Left hindlimb (tissue), 1 donor: Measurements from ENCODE around the gene HOXC10.

ENCODE experiments used
- DNase-seq: peaks from one replicate; pipeline ENCODE4 v3.0.0-alpha.2; 2018

HOXC10 gene

DNA sequence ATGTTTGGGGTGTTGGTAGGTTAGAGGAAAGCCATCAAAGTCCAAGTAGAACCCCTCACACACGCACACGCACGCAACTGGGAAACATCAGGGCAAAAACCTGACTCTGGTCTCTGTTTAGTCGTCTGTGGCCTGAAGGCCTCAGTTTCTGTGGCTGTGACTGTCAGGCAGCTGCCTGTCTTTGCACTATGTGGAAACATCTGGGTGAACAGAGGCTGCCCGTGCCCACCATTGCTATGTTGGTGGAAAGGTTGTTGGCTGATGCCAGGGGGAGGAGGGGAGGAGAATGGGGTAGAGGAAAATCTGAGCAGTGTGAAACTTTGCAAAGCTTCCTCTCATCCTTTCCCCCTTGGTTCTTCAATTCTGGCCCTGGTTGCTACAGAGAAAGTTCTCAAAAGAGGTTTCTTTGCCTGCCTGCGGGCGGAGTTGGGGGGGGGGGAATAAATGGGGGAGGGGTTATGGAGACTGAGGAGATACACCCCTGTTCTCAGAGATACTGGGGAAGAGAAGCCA is 7.5 kb downstream of the HOXC10 start:
- DNase-seq: no peak

DNA sequence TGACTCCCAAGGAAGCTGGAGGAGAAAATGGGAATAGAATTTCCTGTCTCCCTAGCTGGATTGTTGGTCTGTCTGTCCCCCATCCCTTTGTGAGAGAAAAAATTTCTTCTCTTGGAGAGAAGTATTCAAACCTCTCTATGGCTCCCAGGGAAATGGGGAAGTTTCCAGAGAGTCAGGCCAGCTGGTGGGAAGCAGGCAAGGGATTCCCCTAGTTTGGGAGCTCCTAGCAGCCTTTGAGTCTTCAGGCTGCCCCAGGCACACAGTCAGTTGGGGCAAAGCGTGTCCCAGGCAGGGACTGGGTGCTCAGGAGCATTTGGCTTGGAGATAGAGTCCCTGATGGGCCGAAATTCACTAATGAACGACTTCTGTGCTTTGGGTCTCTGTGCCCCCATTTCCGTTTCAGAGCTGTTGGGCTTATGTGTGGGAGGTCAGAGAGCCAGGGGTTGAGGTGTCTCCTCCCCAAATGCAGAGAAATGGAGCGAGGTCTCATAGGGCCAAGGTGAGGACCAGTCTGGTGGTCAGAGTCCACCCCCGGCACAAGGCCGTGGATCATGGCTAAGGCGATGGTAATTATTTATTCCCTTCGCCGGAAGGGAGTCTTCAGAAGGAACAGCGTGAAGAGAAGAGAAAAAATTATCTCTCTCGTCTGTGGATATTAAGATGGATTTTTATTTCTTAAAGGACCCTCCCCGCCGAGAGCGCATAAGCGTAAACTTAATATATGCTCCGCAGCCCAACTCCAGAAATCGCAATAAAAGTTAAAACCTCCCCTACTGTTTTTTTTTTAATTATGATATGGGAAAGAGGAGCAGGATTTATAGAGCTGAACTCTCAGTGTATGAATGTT is 8.4 kb downstream of the HOXC10 start:
- no peak for DNase-seq

DNA sequence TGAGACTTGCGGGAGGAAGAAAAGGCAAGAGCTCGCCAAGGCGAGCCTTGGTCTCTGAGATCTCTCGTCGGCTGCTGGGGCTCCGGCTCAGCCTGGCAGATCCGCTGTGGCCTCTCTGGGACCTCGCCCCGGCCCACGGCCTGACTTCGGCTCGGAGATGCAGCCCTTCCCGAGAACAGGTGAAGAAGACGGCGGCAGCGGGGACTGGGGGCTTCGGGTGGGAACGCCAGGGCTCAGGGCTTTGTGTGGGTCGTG is 9.0 kb downstream of the HOXC10 start:
- DNase-seq: no peak

DNA sequence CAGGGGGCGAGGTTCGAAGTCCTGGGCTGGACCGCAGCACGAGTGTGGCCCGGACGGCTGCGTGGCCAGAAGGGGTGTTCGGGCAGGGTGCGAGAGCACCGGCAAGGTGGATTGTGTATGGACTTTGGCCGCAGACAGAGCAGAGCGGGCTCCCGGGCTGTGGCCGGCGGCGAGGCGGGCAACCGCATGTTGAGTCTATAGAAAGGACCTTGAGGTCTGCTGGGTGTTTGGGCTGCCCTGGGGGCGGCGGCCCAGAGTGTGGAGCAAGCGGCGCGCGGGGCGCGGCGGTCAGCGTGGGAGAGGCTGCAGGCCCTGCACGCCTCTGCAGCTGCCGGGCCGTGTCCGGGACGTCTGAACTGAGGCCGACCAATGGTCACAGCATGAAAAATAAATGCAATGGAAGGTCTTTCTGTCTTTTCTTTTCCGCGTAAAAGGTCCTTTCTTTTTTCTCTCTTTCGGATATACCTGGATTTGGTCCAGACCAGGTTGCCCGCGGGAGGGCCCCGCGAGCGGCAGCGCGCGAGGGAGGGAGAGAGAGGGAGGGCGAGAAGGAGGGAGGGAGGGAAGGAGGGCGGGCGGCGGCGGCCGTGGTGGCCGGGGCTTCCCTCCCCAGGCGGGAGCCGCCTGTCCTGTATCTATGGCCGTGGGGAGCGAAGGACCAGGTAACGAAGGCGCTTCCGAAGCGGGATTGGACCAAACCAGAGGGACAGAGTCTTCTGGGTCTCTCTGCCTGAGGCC is 9.5 kb downstream of the HOXC10 start:
- DNase-seq: no peak

DNA sequence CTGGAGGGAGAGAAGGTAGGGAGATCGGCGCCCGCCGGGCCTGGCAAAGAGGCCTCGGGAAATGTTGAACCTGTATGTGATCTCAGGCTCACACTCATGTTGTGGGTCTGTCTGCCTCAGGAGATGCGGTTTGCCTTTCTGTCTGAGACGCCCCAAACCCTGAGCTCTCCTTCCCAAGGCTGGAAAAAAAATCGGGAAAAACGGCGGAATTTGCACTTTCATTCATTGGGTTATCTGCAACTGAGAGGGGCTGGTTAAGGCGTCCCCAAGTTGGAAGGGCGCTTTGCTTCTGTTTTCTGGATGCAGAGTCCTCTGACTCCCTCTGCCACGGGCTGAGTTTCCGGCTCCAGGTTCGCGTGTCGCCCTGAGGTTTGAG is 10.0 kb downstream of the HOXC10 start:
- DNase-seq: no peak

DNA sequence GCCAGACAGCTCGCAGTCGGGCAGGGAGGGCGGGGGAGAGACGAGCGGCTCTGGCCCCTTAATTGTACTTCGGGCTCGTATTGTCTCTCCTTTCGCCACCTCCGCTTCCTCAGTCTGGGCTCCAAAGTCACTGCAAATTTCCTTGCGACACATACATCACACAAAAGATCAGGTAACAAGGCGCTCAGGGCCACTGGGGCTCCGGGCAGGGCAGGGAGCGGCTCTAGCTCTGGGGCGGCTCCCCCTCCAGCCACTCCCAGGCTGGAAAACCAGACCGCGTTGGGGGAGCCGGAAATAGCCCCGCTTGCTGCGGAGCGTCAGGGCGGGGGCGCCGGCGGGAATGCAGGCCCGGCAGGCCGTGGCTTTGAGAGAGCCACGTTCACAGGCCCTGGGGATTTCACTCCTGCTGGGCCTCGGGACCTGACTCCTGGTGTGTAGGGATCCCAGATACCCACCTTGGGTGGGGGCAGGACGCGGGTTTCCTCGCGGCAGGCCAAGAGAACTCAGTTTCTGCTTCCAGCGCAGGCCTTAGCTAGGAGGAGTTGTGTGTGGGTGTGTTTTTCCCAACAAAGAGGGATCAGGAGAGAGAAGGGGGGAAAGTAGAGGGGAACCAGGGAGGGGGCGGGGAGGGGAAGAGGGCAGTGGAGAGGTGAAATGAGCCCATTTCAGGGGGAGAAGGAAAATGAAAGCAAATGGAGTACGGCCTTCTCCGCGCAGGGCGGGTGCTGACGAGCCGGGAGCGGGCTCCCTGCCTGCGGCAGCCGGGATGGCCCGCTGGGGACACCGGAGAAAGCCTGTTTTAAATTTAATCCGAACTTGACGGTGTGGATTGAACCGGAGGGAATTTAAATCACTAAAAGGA is 10.7 kb downstream of the HOXC10 start:
- DNase-seq: peak; percentile 86

DNA sequence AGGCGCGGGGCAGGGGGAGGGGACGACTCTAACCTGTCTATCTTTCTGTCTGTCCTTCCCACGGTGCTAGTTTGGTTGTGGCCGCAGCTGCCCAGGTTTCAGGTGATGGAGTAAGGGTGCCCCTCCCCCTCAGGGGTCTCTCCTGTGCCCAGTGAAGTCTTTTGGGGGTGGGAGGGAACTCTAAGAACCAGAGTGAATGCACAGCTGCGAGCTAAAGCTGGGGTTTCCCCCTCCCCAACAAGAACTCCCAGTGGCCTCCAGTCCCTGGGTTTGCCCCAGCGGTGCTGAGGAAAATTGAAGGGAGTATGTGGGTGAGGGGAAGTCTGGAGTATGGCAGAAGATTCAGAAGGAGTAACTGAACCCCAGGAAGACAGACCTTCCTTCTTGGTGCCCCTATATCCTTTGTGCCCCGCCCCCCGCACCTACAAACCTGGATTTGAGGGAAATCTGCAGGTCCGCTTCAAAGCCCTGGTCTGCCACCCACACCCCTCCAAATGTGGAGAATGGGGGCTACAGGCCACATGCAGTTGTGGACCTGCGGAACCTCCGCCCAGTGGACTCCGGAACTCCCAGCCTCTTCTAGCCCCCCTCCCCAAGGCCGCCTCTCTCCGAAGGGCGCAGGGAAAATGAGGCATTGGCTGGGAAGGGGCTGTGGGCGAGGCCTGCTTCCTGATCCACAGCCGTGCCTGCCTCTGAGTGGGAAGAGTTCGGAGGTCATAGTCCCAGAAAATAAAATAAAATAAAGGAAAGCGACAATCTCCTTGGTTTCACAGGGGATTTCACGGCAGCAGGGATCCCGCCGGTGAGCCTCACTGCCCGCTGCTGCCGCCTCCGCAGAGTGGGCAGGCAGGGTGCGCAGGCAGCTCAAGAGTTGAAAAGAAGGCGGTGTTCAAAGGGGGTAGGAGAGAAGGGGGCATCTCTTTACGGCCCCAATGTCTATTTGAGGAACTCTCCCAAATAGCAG is 11.6 kb downstream of the HOXC10 start:
- DNase-seq: no peak

DNA sequence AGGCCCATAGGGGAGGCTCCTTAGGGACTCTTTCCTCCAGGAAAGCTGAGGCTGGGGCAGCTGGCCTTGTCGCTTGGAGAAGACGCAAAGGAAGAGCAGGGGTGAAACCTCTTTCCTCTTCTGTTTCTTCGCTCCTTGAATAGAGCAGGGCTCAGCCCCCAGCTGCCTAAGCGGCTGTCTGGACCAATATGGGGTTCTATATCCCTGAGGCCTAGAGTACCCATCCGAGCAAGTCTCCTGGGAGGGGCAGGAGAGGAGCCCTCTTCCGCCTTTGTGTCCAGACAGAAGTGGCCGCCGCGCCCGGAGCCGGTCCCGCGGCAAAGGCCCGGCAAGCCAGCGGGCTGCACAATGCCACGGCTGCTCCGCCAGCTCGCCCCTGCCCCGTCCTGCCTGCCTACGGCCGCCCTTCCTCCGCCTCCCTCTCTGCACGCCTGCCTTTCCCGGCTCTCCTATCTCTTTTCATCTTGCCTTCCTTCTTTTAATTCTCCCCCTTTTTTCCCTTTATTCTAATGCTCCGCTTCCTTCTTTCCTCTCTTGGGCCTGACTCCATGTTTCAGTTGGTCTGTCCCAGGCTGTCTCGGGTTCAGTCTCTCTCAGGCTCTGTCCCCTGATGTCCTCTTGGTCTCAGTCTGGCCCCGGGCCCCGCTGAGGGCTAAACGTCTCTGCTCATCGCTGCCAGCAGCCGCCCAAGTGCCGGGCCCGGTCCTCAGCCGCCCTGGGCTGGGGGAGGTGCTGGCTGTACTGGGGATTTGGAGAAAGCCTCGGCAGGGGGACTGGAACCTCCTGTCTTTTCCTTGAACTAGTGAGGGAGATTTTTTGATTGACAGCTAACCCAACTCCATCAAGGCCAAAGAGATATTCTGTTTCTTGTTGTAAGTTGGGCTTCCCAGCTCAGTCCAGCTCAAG is 12.5 kb downstream of the HOXC10 start:
- DNase-seq: no peak

DNA sequence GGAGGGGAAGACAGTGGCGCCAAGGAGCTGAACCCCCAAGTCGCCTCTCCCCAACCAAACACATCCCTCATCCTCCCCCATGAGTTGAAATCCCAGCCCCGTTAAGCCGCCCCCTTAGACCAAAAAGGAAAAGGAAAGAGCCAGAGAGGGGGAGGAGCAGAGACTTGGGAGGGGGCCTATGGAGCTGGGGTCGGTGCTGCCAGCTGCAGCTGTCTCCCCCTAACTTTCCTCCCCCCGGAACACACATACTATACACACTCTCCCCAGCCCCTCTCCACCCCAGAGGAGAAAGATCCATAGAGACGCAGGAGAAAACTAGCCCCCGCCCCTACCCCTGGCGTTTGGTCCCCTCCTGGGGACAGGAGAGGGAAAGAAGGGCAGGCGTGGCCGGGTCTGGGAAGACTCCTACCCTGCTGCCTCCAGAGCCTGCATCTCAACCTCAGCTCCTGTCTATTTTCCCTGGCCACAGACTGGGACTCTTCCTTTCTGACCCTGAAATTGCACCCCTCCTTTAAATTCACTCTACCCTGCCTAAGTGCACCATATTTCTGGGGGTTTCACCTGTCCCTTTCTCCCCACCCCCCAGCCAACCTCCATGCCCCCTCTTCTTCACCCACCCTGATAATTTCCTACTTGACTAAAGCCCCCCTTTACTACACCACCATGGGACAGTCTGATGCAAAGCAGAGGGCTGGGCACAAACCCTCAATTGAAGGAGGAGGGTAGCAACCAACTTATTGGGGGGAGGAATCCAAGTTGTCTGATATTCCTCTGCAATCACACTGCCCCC is 13.4 kb downstream of the HOXC10 start:
- DNase-seq: no peak

DNA sequence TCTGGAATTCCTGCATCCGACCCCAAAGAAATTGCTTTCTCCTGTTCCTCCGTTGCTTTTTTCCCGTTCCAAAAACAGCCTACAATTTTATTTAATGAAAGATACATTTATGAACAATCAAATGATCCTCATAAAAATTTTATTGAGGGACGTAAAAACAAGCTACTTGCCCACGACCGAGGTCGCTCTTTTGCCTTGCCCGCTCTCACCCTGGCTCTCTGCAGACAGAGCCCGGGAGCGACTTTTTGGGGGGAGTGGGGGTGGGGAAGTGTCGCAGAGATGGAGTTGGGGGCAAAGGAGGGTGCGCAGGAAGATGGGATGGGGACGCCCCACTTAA is 13.9 kb downstream of the HOXC10 start:
- DNase-seq: no peak

DNA sequence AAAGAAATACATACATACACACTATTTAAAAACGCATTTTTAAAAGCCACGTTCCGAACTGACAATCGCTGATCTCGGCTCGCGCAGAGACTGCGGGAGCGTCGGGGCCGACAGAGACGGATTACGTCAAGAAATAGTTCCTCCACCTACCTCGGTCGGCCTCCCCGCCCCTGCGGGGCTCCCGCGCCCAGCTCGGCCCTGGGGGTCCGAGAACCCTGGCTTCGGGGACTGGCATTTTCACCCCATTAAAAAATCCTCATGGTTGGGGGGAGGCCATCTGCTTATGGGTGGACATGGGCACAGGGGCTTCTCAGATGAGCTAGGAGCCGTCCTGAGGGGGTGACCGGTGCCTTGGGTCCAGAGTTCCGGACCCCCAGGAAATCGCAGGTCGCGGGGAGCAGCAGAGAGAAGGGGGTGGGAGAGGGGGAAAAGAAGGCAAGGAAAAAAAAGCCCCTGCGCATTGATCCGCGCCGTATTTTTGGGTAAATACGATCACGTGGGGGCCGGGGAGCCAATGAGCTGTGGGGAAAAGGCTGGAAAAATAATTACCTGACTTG is 14.7 kb downstream of the HOXC10 start:
- DNase-seq: peak; percentile 84

DNA sequence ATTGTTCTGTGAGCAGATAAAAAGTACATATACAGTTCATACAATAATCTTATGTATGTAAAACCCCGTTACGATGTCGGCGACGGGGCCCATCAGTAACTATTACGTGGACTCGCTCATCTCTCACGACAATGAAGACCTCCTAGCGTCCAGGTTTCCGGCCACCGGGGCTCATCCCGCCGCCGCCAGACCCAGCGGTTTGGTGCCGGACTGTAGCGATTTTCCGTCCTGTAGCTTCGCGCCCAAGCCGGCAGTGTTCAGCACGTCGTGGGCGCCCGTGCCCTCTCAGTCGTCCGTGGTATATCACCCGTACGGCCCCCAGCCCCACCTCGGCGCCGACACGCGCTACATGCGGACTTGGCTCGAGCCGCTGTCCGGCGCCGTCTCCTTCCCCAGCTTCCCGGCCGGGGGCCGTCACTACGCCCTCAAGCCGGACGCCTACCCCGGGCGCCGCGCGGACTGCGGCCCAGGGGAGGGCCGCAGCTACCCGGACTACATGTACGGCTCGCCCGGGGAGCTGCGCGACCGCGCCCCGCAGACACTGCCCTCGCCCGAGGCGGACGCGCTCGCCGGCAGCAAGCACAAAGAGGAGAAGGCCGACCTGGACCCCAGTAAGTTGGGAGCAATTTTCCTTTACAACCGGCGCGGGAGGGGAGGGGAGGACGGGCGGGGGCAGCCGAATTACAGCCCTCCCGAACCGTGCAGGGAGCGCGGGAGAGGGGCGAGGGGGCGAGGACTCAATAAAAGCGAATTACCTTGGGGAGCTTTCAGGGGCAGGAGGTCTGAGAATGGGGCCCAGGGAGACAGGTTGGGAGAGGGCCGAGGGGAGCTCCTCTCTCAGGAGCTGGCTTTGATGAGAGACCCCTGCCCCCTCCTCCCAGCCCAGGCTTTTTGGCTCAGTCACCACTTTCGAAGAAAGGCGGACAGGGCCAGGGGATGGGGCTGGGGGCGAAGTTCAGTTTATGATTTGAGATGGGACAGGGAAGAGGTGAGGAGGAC is 15.5 kb downstream of the HOXC10 start, which contains the start of gene HOXC9:
TSS of gene HOXC9 (plus strand) at position 46 of the 999 bp plus-strand sequence. CDS start at position 74, 28 bp downstream.
- no peak for DNase-seq

DNA sequence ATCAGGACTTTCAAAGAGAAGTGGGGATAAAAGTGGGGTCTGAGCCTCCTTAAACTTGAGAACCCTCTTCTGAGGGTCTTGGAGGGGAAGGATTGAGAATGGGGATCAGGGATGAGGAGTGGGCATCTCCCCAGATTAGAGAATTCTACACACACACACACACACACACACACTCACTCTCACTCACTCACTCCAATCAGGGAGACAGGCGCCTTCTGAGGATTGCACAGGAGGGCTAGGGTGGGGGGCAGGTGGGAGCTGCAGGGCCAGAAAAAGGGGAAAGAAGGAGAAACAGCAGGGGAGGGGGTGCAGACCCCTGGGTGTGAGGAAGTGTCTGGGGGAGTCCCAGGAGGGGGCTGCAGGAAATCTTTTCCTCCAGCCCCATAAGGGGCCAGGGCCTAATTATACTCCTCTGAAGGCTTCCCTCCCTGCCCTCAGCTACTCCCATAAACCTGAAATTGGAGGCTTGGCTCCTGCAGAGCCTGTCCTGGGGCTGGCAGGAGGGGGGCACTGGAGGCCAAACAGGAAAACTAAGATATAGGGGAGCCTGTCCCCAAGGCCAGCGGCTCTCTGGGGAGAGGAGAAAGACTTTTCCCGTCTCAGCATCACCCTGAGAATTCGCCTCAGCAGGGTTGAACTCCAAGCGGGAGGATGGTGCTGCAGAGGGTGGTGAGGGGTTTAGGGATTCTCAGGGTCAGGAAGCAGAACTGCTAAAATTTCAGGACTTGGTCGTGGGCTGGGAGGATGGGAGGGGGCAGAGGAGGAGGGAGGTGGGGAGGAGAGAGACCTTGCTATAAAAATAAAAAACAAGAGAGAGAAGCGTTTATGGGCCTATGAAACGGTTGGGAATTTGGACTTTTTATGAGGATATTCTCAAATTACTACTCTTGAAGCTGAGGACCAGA is 16.6 kb downstream of the HOXC10 start:
- no peak for DNase-seq

DNA sequence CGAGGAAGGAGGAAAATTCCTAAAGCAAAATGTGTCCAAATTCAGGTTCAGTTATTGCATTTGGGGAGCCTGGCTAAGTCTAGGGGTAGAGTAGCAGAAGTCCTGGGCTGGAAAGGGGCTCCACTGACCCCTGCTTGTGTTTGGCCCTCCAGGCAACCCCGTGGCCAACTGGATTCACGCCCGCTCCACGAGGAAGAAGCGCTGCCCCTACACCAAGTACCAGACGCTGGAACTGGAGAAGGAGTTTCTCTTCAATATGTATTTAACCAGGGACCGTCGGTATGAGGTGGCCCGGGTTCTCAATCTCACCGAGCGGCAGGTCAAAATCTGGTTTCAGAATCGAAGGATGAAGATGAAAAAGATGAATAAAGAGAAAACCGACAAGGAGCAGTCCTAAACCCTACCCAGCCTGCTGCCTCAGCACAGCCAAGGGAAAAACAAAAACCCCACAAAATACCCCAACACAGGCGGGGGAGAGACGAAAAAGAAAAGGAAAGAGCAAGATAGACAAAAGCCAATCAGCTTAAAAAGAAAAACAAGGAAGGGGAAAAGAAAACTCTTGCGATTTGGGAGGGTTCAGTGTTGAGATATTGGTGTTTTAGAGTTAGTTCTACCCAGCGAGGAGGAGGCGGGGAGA is 17.4 kb downstream of the HOXC10 start:
- no peak for DNase-seq

DNA sequence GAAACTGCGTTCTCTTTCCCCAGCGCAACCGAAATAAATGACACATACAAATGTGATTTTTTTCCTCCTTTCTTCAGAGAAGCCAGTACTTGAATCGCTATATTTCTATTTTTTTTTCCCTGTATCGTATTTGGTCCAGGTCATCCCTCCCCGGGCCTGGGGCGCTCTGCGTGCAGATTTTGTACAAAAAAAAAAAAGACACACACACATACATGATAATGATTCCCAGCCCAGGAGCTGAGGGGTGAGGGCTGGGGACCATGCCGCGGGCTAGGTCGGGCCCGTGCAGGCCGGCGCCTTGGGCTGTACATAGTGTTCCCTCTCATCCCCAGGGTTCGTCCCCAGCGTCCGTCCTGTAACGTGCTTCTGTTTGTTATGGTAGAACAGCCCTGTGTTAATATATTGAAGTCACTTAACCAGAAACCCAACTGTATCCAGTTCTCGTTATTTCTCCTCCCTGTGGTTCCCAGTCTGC is 18.0 kb downstream of the HOXC10 start:
- no peak for DNase-seq

DNA sequence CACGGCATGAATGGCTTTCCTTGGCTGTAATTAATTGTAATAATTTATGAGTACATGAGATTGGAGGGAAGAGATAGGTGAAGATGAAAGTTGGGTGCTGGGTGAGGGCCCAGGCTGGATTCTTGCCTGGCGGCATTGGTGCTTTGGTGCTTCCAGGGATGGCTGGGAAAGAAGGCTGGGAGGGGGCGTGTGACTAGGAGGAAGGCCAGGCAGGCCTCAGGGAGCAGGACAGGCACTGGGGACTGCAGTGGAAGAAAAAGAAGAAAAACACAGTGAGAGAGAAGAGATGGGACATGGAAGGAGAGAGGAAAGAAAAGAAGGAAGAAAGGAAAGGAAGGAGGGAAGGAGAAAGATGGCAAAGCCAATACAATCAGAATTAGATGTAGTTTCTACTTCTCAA is 18.7 kb downstream of the HOXC10 start:
- DNase-seq: no peak
